GM12873 (cell line): ENCODE measurements around the gene INTS7.

Source experiments
- TF ChIP-seq, protein P1 (sequence below): IDR thresholded peaks from 2 replicates; pipeline ENCODE4 v1.5.1; 2012; ENCODE audit warnings: low read depth, mild to moderate bottlenecking, moderate library complexity, low read length, control low read depth; ENCODE audit not compliant: insufficient read depth; ENCODE audit errors: missing control alignments

INTS7 gene

DNA sequence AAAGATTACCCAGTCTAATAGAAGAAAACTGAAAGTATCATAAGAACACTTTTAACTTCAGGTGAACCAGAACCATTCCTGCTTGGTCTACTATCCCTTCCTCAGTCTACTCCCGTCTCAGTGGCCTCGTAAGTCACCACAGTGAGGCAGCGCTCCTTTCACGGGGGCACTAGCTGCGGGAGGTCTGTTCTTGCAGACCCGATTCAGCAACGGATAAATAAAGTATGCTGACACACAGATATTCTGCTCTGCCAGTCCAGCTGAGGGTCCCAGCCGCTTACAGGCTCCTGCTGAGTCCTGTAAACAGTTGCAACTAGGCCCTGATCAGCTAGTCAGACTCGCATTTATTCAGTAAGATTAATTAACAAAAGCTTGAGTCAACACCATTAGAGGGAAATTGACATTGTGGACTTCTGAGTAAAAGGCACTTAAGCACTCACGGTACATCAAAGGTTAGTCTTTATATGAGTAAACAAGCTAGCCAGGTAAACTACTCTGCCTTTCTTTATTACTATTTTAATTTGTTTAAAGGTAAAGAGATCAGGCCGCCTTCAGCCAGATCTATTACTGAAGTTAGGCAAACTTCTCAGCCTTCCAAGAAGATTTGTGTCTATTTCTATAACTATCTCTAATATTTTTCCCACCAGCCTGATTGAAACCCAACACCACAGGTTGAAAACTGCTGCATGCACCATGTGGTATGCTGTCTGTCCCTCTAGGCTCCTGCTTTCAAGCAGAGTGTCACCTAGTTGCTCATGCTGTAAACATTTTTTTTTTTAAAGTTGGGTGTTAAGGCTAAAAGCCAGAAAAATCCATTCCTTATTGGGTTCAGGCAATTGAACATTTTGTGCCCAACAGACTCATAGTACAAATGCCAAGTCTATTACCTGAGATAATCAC is 87.7 kb downstream of the INTS7 start:
- TF ChIP-seq, protein P1, sequence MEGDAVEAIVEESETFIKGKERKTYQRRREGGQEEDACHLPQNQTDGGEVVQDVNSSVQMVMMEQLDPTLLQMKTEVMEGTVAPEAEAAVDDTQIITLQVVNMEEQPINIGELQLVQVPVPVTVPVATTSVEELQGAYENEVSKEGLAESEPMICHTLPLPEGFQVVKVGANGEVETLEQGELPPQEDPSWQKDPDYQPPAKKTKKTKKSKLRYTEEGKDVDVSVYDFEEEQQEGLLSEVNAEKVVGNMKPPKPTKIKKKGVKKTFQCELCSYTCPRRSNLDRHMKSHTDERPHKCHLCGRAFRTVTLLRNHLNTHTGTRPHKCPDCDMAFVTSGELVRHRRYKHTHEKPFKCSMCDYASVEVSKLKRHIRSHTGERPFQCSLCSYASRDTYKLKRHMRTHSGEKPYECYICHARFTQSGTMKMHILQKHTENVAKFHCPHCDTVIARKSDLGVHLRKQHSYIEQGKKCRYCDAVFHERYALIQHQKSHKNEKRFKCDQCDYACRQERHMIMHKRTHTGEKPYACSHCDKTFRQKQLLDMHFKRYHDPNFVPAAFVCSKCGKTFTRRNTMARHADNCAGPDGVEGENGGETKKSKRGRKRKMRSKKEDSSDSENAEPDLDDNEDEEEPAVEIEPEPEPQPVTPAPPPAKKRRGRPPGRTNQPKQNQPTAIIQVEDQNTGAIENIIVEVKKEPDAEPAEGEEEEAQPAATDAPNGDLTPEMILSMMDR, result no peak

GRCh38 chr1:211944733-211945500 is 90.4 kb downstream of the INTS7 start:
- TF ChIP-seq, protein P1, result no peak

DNA sequence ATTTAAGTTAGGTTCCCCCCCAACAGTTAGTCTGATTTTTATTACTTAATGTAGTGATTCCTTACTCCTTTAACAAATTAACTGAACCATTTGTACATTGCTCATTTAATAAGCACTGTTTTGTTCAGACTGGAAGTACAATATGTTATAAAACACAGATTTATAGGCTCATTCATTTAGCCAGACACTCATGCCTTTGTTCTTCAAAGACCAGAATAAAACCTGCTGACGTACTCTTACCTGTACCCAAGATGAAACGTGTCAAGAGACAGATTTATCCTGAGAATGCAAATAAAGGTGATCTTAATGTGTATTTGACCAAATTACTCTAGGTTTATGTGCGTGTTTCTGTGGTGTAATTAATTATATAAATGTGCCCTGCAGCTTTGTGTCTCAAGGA is 92.8 kb downstream of the INTS7 start:
- TF ChIP-seq, protein P1, result no peak

GRCh38 chr1:211939876-211940468 is 95.4 kb downstream of the INTS7 start:
- TF ChIP-seq, protein P1, result no peak

DNA sequence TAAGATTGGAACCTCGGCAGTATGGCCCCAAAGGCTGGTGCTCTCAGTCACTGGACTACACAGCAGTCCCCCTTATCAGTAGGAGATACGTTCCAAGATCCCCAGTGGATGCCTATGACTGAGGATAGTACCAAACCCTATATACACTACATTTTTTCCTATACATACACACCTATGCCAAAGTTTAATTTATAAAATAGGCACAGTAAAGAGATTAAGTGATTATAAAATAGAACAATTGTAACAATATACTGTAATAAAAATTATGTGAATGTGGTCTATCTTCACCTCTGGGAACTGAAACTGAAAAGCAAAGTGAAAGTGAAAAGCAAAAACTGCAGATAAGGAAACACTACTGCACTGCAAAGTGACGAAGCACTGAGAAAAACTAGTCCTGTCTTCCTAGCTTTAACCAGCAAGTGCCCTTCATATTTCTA is 96.8 kb downstream of the INTS7 start:
- TF ChIP-seq, protein P1, result no peak

DNA sequence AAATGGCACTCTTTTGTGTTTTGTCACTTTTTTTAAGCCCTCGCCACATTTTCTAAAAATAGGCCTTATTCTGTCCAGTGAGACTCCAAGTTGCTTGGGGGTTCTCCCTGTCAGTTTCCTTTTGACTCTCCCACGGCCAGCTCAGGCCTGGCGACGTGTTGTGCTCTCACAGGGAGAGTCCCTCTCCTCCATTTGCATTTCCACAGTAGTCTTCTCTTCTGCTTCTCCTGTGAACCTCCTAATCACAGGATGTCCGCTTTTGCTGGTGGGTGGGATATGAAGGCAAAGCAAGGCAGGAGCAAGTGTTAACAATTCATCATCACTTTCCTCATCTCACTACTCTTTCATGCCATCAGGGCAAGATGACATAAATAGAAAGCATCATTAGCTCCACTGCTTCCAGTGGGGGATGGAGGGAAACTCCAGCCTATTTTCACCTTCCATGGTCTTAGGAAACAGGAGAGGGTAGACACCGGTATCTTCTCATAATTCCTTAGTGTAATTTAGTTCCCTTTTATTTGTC is 99.8 kb downstream of the INTS7 start:
- TF ChIP-seq, protein P1, result no peak
